Upper lobe of left lung (tissue), 4 donors: ENCODE results near the gene TMPRSS4.

Experiments
- CTCF ChIP-seq, 6 experiments: fragments of 450-650 bp in 4 of 6; fragments of 200-600 bp in 2 of 6; sonication (generic) in 2 of 6; IDR thresholded peaks; one replicate each; pipeline ENCODE4 v1.5.1; 2016 to 2019; ENCODE audit warnings: antibody characterized with exemption in 6 of 6
- POLR2A ChIP-seq, 4 donors: fragments of 450-650 bp; IDR thresholded peaks; one replicate each; pipeline ENCODE4 v1.5.1; 2016 to 2017; ENCODE audit warnings: antibody characterized with exemption in 4 of 4, mild to moderate bottlenecking in 2 of 4

GRCh38 chr11:118051611-118052461, 25.0 kb upstream of the TMPRSS4 start:
- TF ChIP-seq CTCF (IDR thresholded peaks at IDR 0.05) (no peak), POLR2A (IDR thresholded peaks at IDR 0.05) (no peak)
